Stimulated activated CD4-positive, alpha-beta T cell treated with anti-CD3 and anti-CD28 coated beads, Interleukin-12 subunit alpha, Interleukin-12 subunit beta, amount 100 ng/mL, for 4 hours (primary cell): ENCODE results near the gene ITIH4.

ENCODE experiments used
- DNase-seq: peaks from one replicate; pipeline ENCODE4 v3.0.0-alpha.2; 2020

The ITIH4 gene

GRCh38 chr3:52830535-52831258 lies at the start of gene ITIH4:
Gene ITIH4, minus strand, starts transcription at chr3:52830672. Its CDS starts 30 bp downstream, at chr3:52830642.
- DNase-seq, result no peak

DNA sequence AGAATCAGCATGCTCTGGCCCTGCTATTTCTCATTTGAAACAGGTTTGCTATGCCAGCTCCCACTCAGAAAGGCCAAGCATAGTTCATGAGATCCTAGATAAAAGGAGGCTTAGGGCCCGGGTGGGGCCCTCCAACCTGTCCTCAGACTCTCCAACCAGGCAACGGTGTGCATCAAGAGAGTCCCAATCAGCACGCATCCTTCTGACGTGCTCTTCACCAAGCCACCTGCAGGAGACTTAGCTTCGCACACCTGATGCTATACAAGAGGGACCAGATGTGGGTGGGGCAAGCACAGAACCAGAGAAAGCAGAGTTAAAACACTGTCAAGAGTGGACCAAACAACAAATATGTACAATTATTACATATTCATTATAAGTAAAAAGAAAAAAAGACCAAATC lies 49.6 kb upstream of the ITIH4 start:
- no peak for DNase-seq

GRCh38 chr3:52879581-52879980 lies 49.1 kb upstream of the ITIH4 start:
- DNase-seq, result no peak

GRCh38 chr3:52879090-52879489 lies 48.6 kb upstream of the ITIH4 start:
- DNase-seq, result no peak

DNA sequence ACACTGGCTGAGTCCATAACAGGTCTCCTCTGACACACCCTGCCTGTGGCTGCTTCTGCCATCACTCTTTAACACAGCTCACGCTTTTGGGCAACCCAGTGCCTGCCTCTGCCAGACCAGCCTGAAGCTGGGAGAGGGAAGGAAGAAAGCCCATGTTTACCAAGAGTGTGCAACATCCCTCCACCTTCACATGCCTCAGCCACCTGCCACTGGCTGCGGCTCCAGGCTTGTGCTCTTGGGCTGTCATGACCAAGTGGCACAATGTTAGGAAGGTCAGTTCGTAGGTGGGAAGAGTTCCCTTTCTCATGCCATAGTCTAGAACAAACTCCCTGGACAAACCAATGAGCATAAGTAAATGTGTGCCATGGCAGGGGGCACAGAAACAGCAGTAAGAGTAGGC lies 46.6 kb upstream of the ITIH4 start:
- no peak for DNase-seq

GRCh38 chr3:52874864-52875587 lies 44.6 kb upstream of the ITIH4 start:
- no peak for DNase-seq

- no peak for DNase-seq
Measured at GRCh38 chr3:52874160-52874701, 43.8 kb upstream of the ITIH4 start.

DNA sequence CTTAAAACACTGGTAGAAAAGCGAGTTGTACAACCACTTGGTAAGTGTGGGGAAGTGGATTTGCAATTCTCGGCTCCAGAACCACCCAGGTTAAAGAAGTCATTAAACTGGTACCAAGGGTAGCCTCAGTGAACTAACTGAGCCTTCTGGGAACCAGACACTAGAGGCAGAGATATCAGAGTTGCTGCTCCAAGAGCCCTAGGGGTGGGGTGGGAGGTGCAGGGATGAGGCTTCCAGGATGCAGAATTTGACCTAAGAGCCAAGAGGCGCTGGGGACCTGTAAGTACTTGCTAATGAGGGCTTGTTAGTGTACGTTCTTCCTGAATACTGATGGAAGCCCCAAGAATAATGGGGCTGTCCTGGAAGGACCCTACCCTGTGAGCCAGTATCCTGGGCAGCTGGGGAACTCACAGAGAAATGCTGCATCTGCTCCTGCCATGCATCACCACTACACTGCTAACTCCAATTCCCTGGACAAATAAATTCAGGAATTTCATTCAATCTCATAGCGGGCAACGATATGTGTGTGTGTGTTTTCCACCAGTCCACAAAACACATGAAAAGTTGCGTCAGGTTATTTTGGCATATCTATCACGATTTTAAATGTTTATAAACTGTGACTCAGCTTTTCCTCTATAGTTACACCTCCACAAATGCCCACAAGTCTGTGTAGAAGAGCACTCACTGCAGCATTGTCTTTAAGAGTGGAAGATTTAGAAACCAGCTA lies 43.1 kb upstream of the ITIH4 start:
- DNase-seq, result no peak

- DNase-seq, result no peak
Measured at GRCh38 chr3:52872245-52872644, 41.8 kb upstream of the ITIH4 start.

GRCh38 chr3:52871761-52872160 lies 41.3 kb upstream of the ITIH4 start:
- DNase-seq, result no peak

- DNase-seq, result no peak
Measured at GRCh38 chr3:52870471-52870870, 40.0 kb upstream of the ITIH4 start.

DNA sequence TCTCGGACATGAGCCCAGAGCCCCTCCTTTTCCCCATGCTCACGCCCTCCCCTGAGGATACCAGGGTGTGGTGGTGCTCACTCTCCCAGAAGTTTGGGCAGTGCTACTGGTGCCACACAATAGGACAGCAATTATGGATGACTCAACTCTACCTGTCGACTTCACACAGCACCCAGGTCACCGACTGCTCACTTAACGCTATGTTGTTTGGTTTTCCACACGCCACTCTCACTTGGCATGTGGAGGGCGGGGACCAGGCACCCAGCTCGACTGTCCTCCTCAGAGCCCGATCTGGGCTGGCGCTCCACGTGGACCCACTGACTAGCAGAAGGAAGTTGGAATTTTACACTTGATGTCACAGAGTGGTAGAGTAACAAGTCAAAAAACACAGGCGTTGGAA lies 36.0 kb upstream of the ITIH4 start:
- DNase-seq, result no peak

DNA sequence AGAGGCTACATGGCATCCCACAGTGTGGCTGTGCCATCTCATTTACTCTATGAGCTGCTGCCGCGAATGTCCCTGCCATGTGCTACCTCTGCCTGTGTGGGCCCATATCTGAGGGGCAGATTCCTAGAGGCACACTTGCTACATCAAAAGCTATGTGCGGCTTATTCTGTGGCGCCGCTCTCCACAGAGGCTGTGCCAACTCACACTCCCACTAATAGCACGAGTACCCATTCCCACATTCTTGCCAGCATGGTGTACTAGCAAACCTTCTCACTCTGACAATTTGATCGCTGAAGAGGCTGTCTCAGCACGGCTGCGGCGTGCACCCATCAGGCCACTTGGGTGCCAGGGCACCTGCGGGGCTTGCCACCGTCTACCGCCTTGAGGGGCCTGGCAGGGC lies 35.5 kb upstream of the ITIH4 start:
- DNase-seq, result no peak

- DNase-seq, result no peak
Measured at GRCh38 chr3:52860424-52860768, 29.9 kb upstream of the ITIH4 start.

GRCh38 chr3:52859686-52860423 lies 29.4 kb upstream of the ITIH4 start:
- no peak for DNase-seq

GRCh38 chr3:52857864-52858263 lies 27.4 kb upstream of the ITIH4 start:
- no peak for DNase-seq

GRCh38 chr3:52857133-52857532 lies 26.7 kb upstream of the ITIH4 start:
- DNase-seq, result no peak

DNA sequence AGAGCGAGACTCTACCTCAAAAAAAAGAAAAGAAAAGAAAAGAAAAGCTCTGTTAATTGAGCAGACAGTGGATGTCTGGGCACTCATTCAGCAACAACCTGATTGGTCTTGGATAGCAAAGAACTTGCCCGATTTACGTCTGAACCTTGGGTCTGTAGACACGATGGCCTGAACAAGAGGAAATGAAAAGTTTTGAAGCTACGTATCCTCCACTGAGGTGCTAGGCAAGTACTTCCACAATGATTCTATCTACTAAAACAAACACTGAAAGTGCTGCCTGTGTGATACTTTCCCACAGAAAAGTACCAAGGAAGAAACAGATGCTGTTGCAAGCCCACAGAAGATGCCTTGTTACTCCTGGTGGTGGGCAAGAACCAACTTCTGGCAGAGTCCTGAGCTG lies 26.2 kb upstream of the ITIH4 start:
- DNase-seq, result no peak

- no peak for DNase-seq
Measured at GRCh38 chr3:52854013-52854412, 23.5 kb upstream of the ITIH4 start.

DNA sequence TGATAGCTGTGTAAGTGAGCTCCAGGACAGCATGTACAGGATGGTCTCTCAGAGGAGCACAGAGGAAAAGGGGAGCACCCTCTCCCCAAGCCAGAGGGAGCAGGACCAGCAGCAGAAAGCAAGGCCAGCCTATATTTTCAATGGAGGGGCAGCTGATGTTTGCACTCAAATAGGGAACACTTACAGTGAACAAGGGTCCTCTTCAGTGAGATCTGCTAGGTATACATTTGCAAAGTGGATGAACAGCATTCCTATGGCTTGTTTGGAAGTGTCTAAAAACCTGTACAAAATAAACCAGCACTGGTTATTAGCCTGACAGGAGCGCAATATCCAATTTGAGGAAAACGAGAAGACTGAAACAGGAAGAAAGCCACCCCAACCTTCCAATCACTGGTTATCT lies 21.9 kb upstream of the ITIH4 start:
- DNase-seq, result no peak

GRCh38 chr3:52851348-52851747 lies 20.9 kb upstream of the ITIH4 start:
- no peak for DNase-seq

DNA sequence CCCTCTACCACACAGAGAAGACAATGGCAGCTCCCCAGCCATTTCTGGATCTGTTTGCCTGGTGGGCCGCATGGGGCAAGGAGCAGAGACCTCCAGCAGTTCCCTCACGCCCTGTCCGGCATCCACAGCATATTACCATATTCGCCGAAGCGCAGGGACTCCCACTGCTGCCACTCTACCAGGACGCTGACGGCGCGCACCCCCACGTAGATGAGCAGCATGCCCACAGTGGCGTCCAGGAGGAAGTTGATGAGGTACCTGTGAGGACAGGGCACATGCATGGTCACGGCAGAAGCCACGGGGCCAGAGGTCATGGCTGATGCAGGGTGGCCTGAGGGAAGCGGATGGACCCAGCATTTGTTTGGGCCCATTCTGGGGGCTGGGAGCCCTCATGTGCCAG lies 19.2 kb upstream of the ITIH4 start:
- no peak for DNase-seq

DNA sequence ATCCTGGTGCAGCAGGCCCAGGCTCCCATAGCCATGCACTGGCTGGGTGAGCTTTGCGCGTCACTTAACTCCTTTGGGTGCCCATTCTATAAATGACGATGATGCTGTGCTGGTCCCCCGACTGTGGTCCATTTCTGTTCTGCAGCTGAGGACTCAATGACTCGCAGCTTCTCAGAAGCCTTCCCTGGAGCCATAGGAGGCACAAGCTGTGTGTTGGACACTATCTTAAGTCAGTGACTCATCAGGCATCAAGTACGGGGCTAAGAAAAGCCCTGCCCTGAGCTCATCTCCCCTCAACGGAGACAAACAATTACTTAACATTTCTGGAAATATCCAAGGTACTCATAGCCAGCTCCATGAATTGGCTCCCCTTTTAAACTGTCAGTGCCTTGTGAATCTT lies 18.1 kb upstream of the ITIH4 start:
- DNase-seq, result no peak
